ENCODE measurements around the gene NEAT1.

The NEAT1 gene

DNA sequence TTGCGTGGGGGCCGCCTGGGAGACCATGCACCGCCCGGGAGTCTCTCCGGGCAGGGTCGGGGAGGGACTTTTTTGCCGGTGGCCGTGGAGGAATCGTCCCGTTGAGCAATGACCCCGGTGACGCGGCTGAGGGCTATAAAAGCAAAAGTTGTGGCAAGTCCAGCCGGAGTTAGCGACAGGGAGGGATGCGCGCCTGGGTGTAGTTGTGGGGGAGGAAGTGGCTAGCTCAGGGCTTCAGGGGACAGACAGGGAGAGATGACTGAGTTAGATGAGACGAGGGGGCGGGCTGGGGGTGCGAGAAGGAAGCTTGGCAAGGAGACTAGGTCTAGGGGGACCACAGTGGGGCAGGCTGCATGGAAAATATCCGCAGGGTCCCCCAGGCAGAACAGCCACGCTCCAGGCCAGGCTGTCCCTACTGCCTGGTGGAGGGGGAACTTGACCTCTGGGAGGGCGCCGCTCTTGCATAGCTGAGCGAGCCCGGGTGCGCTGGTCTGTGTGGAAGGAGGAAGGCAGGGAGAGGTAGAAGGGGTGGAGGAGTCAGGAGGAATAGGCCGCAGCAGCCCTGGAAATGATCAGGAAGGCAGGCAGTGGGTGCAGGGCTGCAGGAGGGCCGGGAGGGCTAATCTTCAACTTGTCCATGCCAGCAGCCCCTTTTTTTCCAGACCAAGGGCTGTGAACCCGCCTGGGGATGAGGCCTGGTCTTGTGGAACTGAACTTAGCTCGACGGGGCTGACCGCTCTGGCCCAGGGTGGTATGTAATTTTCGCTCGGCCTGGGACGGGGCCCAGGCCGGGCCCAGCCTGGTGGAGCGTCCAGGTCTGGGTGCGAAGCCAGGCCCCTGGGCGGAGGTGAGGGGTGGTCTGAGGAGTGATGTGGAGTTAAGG is at the start of gene NEAT1:
Gene NEAT1 (plus strand): TSS at position 166 of the 883 bp plus-strand sequence.
- DNase-seq (ENCODE audit: low read depth): peak; percentile 91

DNA sequence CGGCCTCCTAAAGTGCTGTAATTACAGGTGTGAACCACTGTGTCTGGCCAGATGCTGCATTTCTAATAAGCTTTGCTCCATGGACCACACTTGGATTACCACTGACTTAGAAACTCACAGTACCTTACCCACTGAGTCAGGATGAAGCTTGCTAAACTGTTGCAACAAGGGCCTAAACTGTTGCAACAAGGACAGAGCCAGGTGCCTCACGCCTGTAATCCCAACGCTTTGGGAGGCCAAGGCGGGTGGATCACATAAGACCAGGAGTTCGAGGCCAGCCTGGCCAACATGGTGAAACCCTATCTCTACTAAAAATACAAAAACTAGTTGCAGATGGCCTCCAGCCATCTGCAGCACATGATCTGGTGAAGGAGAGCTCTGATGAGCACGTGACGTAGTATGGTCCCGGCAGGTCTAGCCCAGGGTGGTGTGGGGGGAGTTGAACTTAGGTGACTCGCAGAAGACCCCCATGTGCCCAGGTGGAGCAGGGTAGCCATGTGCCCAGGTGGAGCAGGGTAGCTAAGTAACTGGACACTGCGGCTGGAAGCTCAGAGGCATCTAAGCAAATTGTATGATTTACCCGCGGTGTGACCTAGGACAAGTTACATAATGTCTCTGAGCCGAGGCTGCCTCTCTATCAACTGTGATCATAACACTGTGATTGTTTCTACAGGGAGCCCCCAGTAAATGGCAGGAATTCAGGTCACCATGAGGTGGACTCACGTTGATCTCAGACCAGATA is 48.6 kb upstream of the NEAT1 start:
- DNase-seq (ENCODE audit: low read depth): no peak

DNA sequence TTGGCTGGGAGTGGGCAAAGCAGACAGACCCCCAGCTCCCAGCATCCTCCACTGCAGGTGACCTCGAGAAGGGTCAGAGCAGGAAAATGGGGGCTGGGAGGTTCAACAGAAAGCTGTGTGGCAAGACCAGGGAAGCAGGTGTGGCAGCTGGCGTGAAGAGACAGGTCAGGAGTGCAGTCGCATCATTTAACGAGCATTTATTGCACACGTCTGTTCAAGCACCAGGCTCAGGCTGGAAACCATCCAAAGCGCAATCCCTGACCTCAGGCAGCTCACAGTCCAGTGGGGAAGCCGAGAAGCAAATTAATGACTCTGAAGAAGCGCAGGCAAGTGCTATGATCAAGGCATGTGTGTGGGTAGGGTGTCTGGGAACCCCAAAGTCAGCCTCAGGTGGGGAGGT is 47.6 kb upstream of the NEAT1 start:
- DNase-seq (ENCODE audit: low read depth): no peak

DNA sequence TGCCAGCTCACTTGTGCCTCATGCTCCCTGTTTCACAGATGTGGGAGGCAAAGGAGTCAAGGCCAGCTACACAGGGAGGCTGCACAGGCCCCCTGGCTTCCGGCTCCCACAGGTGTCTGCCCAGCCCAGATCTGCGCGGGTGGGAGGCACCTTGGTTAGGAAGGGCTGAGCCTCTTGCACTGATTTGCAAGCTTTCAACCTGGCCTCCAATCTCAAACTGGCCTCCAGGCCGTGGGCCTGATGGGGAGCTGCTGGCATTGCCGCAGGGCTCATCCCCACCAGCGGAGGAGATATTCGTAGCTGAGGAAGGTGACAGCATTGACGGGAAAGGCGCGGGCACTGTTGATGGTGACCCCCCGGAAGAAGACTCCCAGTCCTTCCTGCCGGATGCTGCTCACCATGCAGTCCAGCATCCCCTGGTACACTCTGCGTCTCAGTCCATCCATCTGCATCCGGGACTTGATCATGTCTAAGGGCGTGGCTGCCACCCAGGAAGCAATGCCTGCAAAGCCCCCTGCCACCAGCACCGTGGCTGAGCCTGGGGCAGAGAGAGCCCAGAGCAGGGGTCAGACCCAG is 46.4 kb upstream of the NEAT1 start:
- DNase-seq (ENCODE audit: low read depth): no peak

DNA sequence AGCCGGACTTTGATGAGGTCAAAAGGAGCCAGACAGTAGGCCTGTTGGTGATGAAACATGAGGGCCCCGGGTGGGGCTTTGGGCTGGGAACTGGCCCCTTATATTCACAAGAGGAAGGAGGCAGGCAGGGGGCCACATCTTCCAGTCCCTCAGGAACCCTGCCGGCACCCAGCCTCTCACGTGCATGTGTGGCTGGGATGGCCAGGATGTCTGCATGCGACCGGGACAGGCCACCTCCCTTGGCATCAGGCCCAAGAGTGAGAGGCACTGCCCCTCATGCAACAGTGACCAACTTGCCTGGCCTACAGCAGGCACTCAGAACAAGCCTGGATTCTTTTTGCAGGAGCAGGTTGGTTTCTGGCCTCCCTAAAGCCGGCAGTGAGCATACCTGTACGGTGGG is 45.6 kb upstream of the NEAT1 start:
- DNase-seq (ENCODE audit: low read depth): no peak

DNA sequence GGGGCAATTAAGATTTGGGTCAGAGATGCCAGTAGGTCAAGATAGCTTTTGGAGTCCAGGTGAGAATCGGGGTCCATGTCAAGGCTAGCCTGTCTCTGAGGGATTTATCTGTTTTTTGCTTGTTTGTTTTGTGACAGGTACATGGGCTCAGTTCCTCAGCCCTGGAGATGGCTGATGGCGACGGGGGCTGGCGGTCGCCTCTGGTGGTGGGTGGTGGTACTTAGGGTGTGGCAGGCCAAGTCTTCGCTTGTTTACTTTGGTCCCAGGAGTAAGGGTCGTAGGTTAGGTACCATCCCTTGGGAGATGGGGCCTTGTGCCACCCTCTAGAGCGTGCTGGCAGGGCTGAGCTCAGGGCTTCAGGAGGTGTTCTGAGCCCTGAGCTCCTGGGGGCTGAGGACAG is 44.8 kb upstream of the NEAT1 start:
- no peak for DNase-seq (ENCODE audit: low read depth)

DNA sequence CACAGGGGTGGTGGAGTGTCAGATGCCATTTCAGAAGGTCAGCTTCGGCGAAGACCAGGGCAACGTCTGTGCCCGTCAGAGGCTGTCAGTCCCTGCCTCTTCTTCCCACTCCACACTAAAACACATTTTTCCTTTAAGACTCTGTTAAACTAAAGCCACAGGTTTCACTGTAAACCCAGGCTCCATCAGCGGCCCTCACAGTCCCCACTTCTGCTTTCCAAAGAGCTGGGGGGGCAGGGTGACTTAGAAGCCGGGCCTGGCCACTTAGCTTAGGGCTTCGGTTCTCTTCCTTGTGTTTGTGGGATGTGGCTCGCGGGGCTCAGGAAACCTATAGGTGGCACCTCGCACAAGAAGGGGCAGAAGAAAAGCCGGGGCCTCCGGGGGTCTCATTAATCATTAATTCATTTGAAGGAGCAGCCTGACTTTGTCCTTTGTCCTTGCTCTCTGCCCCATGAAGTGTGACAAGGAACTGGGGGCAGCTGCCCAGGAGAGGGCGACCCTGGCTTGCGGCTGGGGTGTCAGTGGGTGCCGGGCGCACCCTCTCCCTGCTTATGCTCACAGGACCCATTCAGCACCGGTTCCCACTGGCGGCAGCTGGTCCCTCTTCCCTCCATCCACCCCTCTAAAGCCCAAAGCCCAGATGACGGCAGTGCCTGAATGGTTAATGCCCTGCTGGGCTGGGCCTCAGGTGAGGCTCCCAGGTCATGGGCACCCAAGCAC is 44.2 kb upstream of the NEAT1 start:
- no peak for DNase-seq (ENCODE audit: low read depth)

DNA sequence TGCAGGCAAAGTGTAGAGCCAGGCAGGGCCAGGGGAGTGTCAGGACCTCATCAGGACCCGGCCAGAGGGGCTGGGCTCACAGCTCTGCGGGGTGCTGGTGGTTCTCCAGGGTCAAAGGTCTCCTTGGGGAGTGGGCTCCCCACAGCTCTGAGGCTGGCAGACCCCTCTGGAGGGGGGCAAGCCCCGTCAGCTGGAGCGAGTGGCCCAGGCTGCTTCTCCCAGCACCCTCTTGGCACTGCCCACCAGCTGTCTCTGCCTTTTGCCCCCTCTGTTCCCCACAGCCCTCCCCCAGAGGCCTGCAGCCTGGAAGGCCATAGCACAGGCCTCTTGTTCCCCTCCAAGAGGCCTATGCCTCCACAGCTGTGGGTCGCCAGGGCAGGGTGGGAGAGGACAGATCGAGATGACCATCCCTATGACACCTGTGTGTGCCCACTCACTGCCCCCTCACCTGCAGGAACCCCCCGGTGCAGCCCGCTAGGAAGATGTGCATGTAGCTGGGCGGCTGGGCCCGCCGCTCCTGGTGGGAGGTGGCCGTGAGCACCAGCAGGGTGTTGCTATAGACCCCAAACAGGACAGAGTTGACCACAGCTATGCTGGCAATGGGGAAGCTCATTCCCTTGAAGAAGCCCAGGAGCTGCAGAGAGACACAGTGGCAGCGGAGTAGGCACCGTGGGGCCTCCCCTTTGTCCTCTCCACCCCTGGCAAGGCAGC is 43.5 kb upstream of the NEAT1 start:
- no peak for DNase-seq (ENCODE audit: low read depth)

DNA sequence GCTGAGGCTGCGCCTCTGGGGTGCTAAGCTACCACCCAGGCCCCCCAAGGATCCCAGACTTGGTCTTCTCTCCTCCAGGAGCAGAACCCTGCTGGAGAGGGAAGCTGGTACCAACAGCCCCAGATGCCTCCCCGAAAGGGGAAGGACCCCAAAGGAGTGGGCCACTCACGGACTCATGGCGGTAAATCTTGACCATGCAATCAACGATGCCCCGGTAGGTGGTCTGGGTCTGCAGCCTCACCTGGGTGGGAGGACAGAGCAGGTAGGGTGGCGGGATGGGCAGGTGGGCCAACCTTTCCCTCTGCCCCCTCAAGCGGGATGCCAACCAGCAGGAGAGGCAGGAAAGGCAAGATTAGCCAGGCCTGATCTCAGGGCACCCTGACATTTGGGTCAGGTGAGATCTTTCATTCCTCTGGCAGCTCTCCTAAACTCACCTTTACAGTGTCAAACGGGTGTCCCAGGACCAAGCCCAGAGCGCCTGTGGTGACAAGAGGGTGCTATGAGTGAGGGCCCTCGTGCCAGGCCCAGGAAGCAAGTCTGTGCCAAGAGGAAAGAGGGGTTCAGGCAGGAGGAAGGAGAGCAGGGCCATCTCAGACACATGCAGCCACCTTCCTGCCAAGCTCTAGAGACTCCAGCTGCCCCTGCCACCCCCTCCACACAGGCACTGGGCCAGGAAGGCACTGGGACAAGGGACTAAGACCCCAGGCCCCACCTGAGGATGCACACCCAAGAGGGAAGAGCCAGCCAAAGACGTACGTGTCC is 42.7 kb upstream of the NEAT1 start:
- DNase-seq (ENCODE audit: low read depth): no peak

DNA sequence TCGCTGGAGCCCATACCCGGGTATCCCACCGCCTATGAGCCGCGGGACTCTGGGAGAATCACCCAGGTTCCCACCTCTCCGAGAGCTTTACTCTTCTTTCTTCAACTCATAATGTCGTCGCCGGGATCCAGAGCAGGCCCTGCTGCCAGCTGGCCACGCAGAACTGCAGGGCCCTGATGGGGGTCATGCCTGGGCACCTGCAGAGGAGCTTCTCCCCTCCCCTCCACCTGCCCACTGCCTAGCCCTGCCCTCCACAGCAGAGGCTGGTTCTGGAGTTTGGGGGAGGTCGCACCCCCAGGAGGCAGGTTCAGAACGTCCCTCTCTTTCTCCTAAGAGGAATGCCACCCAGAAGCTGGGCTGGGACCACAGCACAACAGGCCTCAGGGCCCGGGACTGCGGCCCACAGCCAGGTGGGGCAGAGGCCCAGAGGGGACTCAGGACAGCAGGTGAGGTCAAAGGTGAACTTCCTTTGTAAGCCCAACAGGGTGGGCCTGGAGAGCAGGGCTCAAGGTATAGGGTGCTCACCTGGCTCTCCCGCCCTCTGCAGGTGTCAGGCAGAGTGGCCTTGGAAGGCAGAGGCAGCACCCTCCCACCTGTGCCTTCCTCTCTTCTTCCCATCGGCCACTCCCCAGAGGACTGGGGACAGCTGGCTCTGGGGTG is 42.0 kb upstream of the NEAT1 start:
- DNase-seq (ENCODE audit: low read depth): no peak

DNA sequence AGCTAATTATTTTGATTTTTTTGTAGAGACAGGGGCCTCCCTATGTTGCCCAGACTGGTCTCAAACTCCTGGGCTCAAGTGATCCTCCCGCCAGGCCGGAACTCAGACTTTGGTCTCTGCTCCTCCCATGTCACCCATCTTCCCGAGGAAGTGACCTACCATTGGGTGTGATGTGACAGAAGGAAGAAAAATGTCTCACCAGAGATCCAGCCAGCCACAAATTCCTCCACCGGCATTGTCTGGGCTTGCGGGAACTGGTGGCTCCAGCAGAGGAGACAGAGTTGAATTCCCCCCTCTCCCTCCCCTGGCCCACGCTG is 40.9 kb upstream of the NEAT1 start:
- DNase-seq (ENCODE audit: low read depth): peak; percentile 45

DNA sequence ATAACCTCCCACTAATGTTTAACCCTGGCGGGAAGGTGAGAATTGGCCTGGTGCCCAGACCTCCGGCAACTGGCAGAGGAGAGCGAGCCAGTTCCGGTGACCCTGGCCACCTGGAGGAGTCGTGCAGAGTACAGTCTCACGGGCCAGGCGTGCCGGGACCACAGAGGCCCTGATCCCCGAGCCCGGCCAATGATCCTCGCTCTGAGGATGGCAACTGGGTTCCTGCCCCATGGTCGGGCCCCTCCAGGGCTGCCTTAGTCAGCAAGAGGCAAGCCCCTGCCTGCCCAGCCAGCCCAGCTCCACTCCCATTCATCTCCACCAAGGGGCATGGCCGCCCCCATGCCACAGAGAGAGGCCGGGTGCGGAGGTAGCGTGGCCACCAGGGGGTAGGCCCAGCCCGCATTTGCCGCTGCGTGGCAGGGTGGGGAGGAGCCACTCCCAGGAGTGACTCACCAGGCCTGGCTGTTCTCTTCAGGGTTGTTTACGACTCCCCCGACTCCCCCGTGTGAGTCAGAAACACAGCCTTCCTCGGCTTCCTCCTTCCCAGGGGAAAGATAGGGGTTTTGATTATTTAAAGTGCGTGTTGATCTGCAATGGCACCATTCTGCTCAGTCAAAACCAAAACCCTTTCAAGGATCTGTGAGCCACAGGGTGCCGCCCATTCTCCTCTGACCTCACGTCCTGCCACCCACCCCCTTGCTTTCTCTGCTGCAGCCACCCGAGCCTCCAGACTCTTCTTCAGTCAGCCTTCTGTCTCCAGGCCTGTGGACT is 40.4 kb upstream of the NEAT1 start, which contains the start of gene SLC25A45:
Gene SLC25A45 (minus strand): TSS at position 614 of the 771 bp plus-strand sequence. CDS start 695 bp downstream, outside the sequence.
- DNase-seq (ENCODE audit: low read depth): peak; percentile 99

DNA sequence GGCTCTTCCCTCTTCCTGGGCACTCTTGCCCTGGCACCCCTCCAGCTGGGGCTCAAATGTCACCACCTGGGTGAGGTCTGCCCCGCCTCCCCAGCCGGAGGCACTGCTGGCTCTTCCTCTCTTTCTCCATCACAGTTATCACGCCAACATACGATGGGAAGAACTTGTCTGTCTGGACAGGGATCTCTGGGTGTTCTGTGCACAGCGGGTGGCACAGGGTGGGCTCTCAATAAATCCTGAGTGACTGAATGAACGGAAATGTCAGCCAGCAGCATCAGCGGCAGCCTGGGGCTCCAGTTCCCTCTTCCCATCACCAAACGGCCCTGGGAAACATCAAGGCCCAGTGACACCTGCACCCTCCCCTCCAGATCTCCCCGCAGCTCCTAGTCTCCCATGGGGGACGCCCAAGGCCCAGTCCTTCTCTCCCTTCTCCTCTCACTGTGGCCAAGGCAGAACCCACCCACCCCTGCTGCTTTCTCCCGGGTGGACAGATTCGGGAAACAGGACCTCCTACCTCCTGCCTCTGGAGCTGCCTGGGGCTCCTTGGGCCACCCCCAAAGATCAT is 39.7 kb upstream of the NEAT1 start:
- no peak for DNase-seq (ENCODE audit: low read depth)

DNA sequence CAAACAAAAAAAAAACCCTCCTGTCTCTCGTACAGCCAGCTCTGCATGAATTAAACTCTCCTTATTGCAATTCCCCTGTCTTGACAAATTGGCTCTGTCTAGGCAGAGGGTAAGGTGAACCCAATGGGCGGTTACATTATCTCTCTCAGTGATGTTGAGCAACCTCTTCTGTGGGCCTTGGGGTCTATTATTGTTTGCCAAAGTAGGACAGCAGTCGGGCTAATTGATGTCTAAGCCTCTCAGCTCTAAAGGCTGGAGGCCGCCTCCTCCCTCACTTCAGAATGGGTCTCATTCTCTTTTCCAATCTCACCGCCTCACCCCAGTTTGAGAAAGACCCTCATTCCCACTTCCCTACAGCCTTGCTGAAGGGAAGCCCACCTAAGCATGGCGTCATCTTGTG is 38.8 kb upstream of the NEAT1 start:
- DNase-seq (ENCODE audit: low read depth): no peak

DNA sequence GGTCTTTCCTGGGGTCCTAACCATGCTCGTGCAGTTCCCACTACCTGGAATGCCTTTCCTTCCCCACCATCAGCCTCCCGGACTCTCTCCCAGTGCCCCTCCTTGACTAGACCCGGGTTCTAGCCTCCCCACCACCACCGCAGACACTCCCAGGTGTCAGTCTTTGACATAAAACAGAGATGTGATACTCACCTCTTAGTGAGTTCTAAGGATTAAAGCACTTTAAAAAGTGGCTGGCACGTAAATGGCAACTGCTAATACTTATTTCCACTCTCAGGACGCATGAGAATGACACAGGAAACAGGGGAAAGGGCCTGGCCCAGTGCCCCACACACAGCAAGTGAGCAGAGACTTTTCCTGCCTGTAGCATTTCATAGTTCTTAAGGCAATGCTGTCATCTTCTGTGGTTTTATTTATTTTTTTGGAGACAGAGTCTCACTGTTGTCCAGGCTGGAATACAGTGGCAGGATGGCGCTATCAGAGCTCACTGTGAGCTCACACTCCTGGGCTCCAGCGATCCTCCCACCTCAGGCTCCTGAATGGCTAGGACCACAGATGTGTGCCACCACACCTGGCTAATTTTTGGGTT is 38.2 kb upstream of the NEAT1 start:
- DNase-seq (ENCODE audit: low read depth): no peak

DNA sequence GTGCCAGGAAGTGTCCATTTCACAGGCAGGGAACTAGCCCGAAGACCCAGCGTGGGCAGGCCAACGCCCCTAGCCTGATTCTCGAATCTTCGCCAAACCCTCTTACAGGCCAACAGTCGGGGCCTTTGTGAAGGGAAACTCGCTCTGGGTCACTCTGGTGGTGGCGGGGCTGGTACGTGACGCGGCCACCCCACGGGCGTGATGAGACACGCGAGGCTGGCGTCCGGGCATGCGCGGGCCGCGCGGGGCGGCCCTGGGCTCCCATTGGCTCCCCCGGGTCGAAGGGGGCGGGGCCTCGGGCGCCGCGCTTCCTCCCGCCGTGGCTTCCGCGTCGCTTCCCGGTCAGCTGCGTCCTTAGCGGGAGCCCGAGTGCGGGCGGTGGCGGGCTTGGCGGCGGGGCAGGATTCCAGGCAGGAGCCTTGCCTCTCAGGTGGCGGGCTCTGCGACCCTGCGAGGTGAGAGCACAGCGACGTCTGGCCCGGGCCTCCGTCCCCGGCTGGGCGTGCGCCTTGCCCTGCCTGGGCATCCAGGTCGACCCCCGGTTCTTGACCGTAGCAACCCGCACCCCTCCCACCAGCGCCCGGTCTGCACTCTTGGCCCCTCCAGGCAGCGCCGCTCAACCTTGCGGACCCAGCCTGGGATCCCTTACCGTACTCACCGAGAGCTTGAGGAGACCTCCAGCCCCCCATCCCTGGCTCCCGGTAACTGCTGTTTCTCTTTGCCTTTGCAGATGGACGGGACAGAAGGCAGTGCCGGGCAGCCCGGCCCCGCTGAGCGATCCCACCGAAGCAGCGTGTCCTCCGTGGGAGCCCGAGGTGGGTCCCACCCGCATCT is 36.1 kb upstream of the NEAT1 start, which contains the start of gene FRMD8:
Gene FRMD8 (plus strand): TSS at position 331 of the 834 bp plus-strand sequence. CDS start 400 bp downstream, at position 731.
- peak; percentile 78 for DNase-seq (ENCODE audit: low read depth)

DNA sequence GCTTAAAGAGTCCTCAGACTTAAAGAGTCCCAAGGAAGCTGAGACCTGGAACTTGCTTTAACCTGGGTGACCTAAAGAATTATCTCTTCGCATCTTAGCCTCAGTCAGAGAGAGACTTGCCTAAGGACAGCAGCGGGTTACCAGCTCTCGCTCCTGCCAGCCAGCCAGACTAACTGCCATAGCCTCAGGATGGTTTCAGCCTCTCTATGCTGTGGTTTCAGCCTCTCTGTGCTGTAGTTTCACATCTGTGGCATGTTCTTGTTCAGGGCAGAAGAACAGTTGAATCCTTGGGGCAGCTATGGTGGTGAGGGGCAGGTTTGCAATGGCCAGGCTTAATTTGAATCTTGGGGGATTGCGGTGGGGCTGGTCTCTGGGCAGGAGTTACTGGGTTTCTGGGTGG is 33.9 kb upstream of the NEAT1 start:
- DNase-seq (ENCODE audit: low read depth): no peak
